CD4-positive, alpha-beta memory T cell (primary cell): Measurements from ENCODE around the gene SF3B4. TPM values are rescaled to one million over a fixed set of nuclear protein-coding genes. Genes with fewer than 3 reads are reported as not detected.

Experiments used
- CTCF ChIA-PET: fragments of 350-600 bp; sonication (Branson Sonifier 250); formaldehyde crosslinking; loops from one replicate; lab custom pipeline; 2021; ENCODE audit warnings: inconsistent platforms; ENCODE audit not compliant: partially characterized antibody; lab: Charles Lee
- POLR2A ChIA-PET: fragments of 350-600 bp; sonication (Branson Sonifier 250); formaldehyde crosslinking; loops from one replicate; lab custom pipeline; 2021; ENCODE audit not compliant: partially characterized antibody; lab: Charles Lee
- DNase-seq, 5 donors: peaks; one replicate each; pipeline versions ENCODE4 v3.0.0 to v3.0.0-alpha.2; 2020 to 2022; ENCODE audit warnings: mixed read lengths in 1 of 5
- H3K27ac ChIP-seq: one replicate; pipeline ENCODE4 v1.7.0; 2013; ENCODE audit warnings: low read depth, low read length
- H3K27me3 ChIP-seq: 2 replicates; pipeline ENCODE4 v1.7.0; 2013; ENCODE audit warnings: mild to moderate bottlenecking, low read length, moderate library complexity; ENCODE audit not compliant: insufficient read depth
- H3K36me3 ChIP-seq: 2 replicates; pipeline ENCODE4 v1.7.0; 2013; ENCODE audit warnings: mild to moderate bottlenecking, low read length, moderate library complexity; ENCODE audit not compliant: insufficient read depth
- H3K4me1 ChIP-seq: 2 replicates; pipeline ENCODE4 v1.7.0; 2013; ENCODE audit warnings: mild to moderate bottlenecking, low read length, moderate library complexity; ENCODE audit not compliant: insufficient read depth
- H3K4me3 ChIP-seq, 2 donors: one replicate each; pipeline ENCODE4 v1.7.0; 2013; ENCODE audit warnings: low read length in 2 of 2, mild to moderate bottlenecking in 1 of 2
- H3K9me3 ChIP-seq, 2 donors: one replicate each; pipeline ENCODE4 v1.7.0; 2013; ENCODE audit warnings: low read length in 2 of 2, control low read depth in 1 of 2; ENCODE audit not compliant: control insufficient read depth in 1 of 2
- H3K27ac Mint-ChIP-seq, 7 donors: one replicate each; pipeline ENCODE4 v1.8.0; 2020 to 2021; ENCODE audit warnings: mixed read lengths in 7 of 7, mild to moderate bottlenecking in 6 of 7, inconsistent platforms in 3 of 7, moderate library complexity in 3 of 7
- H3K27me3 Mint-ChIP-seq, 2 donors: one replicate each; pipeline ENCODE4 v1.8.0; 2020 to 2021; ENCODE audit warnings: mixed read lengths in 2 of 2
- H3K36me3 Mint-ChIP-seq, 2 donors: one replicate each; pipeline ENCODE4 v1.8.0; 2020 to 2021; ENCODE audit warnings: mixed read lengths in 2 of 2, inconsistent platforms in 1 of 2, mild to moderate bottlenecking in 1 of 2
- H3K4me1 Mint-ChIP-seq, 4 donors: one replicate each; pipeline ENCODE4 v1.8.0; 2020 to 2021; ENCODE audit warnings: mixed read lengths in 4 of 4, mild to moderate bottlenecking in 1 of 4
- H3K4me3 Mint-ChIP-seq, 8 donors: one replicate each; pipeline ENCODE4 v1.8.0; 2020 to 2021; ENCODE audit warnings: mixed read lengths in 8 of 8, mild to moderate bottlenecking in 7 of 8, moderate library complexity in 6 of 8, inconsistent platforms in 3 of 8
- H3K9me3 Mint-ChIP-seq, 8 donors: one replicate each; pipeline ENCODE4 v1.8.0; 2020 to 2021; ENCODE audit warnings: mixed read lengths in 8 of 8, mild to moderate bottlenecking in 5 of 8, inconsistent platforms in 3 of 8, moderate library complexity in 1 of 8
- intact Hi-C: fragments of 100-400 bp; cut with micrococcal nuclease; formaldehyde crosslinking; loops from one replicate; pipeline ENCODE4 v1.15.1; 2023
- polyA plus RNA-seq, 2 donors: library from polyadenylated mRNA; unstranded; fragments of 300-500 nt; fragmentation: Illumina TruSeq; gene quantifications; one replicate each; pipeline ENCODE4 v1.2.3, GENCODE V29; 2021
- total RNA-seq, 2 experiments: library from RNA; stranded (reverse); gene quantifications; one replicate each; pipeline ENCODE4 v1.2.3, GENCODE V29; 2021

The SF3B4 gene
- total and polyA plus RNA-seq, 4 experiments from 2014 or later: 47.7 to 112 (median 65.5) TPM

DNA sequence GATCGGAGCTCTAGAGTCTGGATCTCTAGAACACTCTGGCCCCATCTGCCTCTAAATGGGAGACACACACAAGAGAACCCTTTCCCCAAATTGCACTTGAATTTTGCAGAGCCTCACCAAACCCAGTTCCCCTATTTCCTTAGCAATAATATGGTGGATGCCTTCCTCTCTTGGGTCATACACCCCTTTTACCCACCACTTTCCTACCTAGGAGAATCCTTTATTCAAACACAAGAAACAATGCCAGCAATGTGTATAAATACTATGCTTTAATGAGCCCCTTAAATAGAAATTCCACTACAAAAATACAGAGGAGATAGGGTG lies 760 bp upstream of the SF3B4 start:
- no peak for DNase-seq
- H3K27ac Mint-ChIP-seq: peak overlapping the region; percentile 95 to 98 (median 97)
- H3K36me3 ChIP-seq: peaks cover 30% of the 10 kb centered on the region
- H3K27ac ChIP-seq: peak overlapping the region; percentile 87
- peak overlapping the region; percentile 80 to 86 for H3K4me3 ChIP-seq
- POLR2A ChIA-PET: interaction anchor here (0.8 to 6.6 kb wide), 26 partner anchors 10 to 701 kb away, joined by 3 to 176 read pairs (median 5); partner anchors contain the start of genes APH1A, BOLA1, ENSA and OTUD7B
- peaks cover 26 to 53% (median 40%) of the 10 kb centered on the region in 4 donors for H3K4me1 Mint-ChIP-seq
- peaks cover 40% of the 10 kb centered on the region for H3K4me1 ChIP-seq
- peaks cover 28 to 39% of the 10 kb centered on the region in 2 donors for H3K36me3 Mint-ChIP-seq
- no peaks in the 10 kb centered on the region for H3K9me3 Mint-ChIP-seq
- no peaks in the 10 kb centered on the region for H3K9me3 ChIP-seq
- CTCF ChIA-PET: interaction anchor here (1.0 to 2.2 kb wide), 4 partner anchors 34 to 258 kb away, joined by 3 to 13 read pairs (median 6); a partner anchor contains a TSS
- intact Hi-C loops: no loop called here
- H3K4me3 Mint-ChIP-seq: peak overlapping the region; percentile 90 to 98 (median 96)
- peaks cover 3% of the 10 kb centered on the region in 2 donors for H3K27me3 Mint-ChIP-seq
- H3K27me3 ChIP-seq: no peaks in the 10 kb centered on the region

DNA sequence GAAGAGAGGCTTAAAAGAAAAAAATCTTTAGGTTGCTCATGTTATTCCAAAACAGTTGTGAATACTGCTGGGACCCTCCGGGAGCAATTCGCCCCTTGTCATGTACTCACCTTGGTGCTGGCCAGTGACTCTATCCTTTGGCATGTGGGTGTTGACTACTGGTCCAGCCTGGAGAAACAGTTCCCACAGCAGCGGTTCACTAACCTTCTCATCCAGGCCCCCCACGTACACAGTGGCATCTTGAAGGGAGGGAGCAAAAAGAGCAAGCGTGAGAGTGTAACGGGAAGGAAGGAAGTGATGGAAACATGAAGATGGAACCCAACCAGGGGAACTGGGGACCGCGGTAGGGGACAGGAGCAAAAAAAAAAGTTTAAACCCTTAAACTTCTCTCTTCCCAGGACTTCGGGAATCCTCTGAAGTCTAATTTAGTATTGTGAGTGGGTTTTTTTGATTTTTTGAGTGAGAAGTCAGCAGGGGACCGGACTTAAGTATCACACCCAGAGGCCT lies 494 bp downstream of the SF3B4 start:
- H3K4me1 ChIP-seq: peaks cover 40% of the 10 kb centered on the region
- peak overlapping the region; percentile 87 for H3K27ac ChIP-seq
- peaks cover 40% of the 10 kb centered on the region for H3K36me3 ChIP-seq
- peaks cover 28 to 53% (median 41%) of the 10 kb centered on the region in 4 donors for H3K4me1 Mint-ChIP-seq
- H3K36me3 Mint-ChIP-seq: peaks cover 37 to 50% of the 10 kb centered on the region in 2 donors
- H3K27me3 ChIP-seq: no peaks in the 10 kb centered on the region
- no peaks in the 10 kb centered on the region for H3K9me3 Mint-ChIP-seq
- no peak for DNase-seq
- peak overlapping the region; percentile 95 to 98 (median 97) for H3K27ac Mint-ChIP-seq
- peak overlapping the region; percentile 80 to 86 for H3K4me3 ChIP-seq
- ChIA-PET CTCF (no interaction called here), POLR2A (interaction anchor here (2.2 to 6.6 kb wide), 2 partner anchors 11 to 39 kb away, joined by 8 to 176 read pairs; a partner anchor contains a TSS)
- intact Hi-C loops: loop anchor here (1.0 kb wide), 3 partner anchors 12 to 40 kb away; partner anchors contain the start of gene BOLA1
- H3K27me3 Mint-ChIP-seq: peaks cover under 1 to 3% of the 10 kb centered on the region in 2 donors
- H3K9me3 ChIP-seq: no peaks in the 10 kb centered on the region
- H3K4me3 Mint-ChIP-seq: peak overlapping the region; percentile 90 to 98 (median 96)

DNA sequence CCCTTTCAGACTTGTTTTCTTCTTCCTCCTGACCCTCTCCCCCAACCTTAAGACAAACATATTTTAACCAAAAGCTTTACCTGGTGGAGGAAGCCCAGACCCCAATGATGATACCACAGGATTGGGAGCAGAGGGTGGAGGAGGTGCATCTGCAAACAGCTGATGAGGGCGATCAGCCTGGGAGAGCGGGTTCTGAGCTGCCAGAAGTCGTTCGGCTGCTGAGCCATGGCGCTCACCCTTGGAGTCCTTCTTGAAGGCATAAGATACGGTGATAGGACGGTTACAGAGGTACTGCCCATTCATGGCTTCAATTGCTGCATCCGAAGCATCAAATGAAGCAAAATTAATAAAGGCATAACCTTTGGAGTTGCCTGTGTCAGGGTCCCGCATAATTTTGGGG lies 1.3 kb downstream of the SF3B4 start:
- H3K4me3 ChIP-seq: peak overlapping the region in 1 of 2 donors; percentile 86
- CTCF ChIA-PET: no interaction called here

DNA sequence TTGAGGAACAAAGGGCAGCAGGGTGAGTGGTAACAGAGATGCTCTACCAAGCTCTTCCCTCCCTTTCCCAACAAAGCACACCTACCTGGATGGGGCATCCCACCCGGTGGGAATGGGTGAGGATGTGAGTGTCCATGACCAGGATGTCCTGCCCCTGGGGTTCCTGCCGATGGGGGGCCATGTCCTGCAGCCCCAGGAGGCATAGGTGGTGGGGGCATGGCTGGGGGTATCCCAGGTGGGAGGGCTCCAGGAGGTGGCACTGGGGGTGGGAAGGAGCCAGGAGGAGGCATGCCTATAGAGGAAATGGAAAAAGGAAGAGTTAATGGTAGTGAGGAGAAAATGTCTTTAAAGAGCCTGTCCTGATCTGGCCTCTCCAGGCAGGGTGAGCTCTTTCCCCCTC lies 1.9 kb downstream of the SF3B4 start:
- Histone ChIP-seq H3K27me3 (no peaks in the 10 kb centered on the region), H3K9me3 (no peaks in the 10 kb centered on the region), H3K4me3 (no peak overlapping the region), H3K36me3 (peaks cover 40% of the 10 kb centered on the region), H3K27ac (no peak overlapping the region), H3K4me1 (peaks cover 40% of the 10 kb centered on the region)
- Mint-ChIP-seq H3K27me3 (no peaks in the 10 kb centered on the region), H3K4me3 (peak overlapping the region; percentile 74 to 98 (median 78)), H3K9me3 (no peaks in the 10 kb centered on the region), H3K36me3 (peaks cover 44 to 56% of the 10 kb centered on the region in 2 donors), H3K4me1 (peaks cover 28 to 53% (median 41%) of the 10 kb centered on the region in 4 donors), H3K27ac (peak overlapping the region in 6 of 7 donors; percentile 19 to 97 (median 58))
- intact Hi-C loops: no loop called here
- no peak for DNase-seq
- ChIA-PET POLR2A (interaction anchor here (2.2 to 2.3 kb wide), 2 partner anchors 9 to 38 kb away, joined by 8 to 25 read pairs; a partner anchor contains a TSS), CTCF (no interaction called here)

More for the DNA sequence above, 1.3 kb downstream of the SF3B4 start:
- H3K36me3 Mint-ChIP-seq: peaks cover 44 to 56% of the 10 kb centered on the region in 2 donors
- peaks cover 0 to under 1% of the 10 kb centered on the region in 2 donors for H3K27me3 Mint-ChIP-seq
- H3K9me3 ChIP-seq: no peaks in the 10 kb centered on the region
- H3K4me1 Mint-ChIP-seq: peaks cover 28 to 53% (median 41%) of the 10 kb centered on the region in 4 donors
- H3K36me3 ChIP-seq: peaks cover 40% of the 10 kb centered on the region
- POLR2A ChIA-PET: interaction anchor here (0.5 to 2.3 kb wide), 3 partner anchors 10 to 374 kb away, joined by 4 to 25 read pairs (median 8); a partner anchor contains a TSS
- DNase-seq: no peak
- H3K27ac ChIP-seq: no peak overlapping the region
- no peaks in the 10 kb centered on the region for H3K9me3 Mint-ChIP-seq
- peaks cover 40% of the 10 kb centered on the region for H3K4me1 ChIP-seq
- H3K27ac Mint-ChIP-seq: peak overlapping the region in 5 of 7 donors; percentile 19 to 97 (median 57)
- H3K27me3 ChIP-seq: no peaks in the 10 kb centered on the region
- intact Hi-C loops: no loop called here
- H3K4me3 Mint-ChIP-seq: peak overlapping the region; percentile 50 to 98 (median 84)

DNA sequence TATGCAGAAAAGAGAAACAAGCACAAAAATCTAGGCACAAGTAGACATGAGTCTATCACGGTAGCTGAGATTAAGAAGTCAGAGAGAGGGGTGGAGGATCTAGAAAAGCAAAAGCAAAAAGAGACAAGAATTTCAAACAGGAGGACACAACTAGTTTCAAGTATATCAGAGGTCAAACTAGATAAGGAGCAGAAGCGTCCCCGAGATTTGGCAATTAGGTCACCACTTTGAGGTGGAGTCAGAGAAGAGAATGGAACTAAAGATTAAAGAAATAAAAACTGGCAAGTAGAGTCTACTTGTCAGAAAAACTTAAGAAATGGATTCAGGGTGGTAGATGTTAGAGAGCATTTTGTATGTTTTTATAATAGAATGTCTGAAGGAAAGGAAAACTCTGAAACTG lies 2.3 kb downstream of the SF3B4 start:
- H3K27ac Mint-ChIP-seq: peak overlapping the region; percentile 2 to 97 (median 60)
- ChIA-PET POLR2A (interaction anchor here (2.2 to 2.3 kb wide), 2 partner anchors 9 to 38 kb away, joined by 8 to 25 read pairs; a partner anchor contains a TSS), CTCF (interaction anchor here (0.6 kb wide), 1 partner anchor 1172 kb away, joined by 3 read pairs; no protein-coding TSS in a partner anchor)
- peak overlapping the region; percentile 61 to 98 (median 75) for H3K4me3 Mint-ChIP-seq
- intact Hi-C loops: no loop called here
- H3K4me1 ChIP-seq: peaks cover 40% of the 10 kb centered on the region
- no peak for DNase-seq
- no peaks in the 10 kb centered on the region for H3K27me3 ChIP-seq
- no peaks in the 10 kb centered on the region for H3K9me3 ChIP-seq
- no peak overlapping the region for H3K4me3 ChIP-seq
- peaks cover 28 to 53% (median 41%) of the 10 kb centered on the region in 4 donors for H3K4me1 Mint-ChIP-seq
- no peaks in the 10 kb centered on the region for H3K9me3 Mint-ChIP-seq
- peaks cover 44 to 58% of the 10 kb centered on the region in 2 donors for H3K36me3 Mint-ChIP-seq
- no peak overlapping the region for H3K27ac ChIP-seq
- H3K36me3 ChIP-seq: peaks cover 40% of the 10 kb centered on the region
- H3K27me3 Mint-ChIP-seq: no peaks in the 10 kb centered on the region

DNA sequence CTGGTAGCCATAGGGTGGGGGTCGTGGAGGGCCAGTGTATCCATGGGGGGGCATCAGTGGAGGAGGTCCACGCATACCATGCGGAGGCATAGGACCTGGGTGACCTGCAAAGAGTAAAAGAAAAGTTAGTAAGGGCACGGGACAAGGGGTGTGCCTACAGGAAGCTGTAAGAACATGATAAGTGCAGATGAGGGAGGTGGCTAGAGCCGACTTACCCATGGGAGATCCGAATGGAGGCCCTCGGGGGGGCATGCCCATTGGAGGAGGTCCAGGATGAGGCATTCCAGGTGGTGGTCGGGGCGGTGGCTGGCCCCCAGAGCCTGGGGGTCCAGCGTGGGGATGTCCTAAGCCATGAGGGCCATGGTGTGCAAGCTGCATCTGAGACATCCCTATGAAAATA lies 4.0 kb downstream of the SF3B4 start:
- Histone ChIP-seq H3K4me3 (no peak overlapping the region), H3K9me3 (no peaks in the 10 kb centered on the region), H3K36me3 (peaks cover 40% of the 10 kb centered on the region), H3K27ac (no peak overlapping the region), H3K4me1 (peaks cover 35% of the 10 kb centered on the region), H3K27me3 (no peaks in the 10 kb centered on the region)
- POLR2A ChIA-PET: interaction anchor here (1.6 kb wide), 1 partner anchor 36 kb away, joined by 15 read pairs; a partner anchor contains a TSS
- CTCF ChIA-PET: no interaction called here
- Mint-ChIP-seq H3K27ac (no peak overlapping the region), H3K4me1 (peaks cover 27 to 53% (median 39%) of the 10 kb centered on the region in 4 donors), H3K27me3 (no peaks in the 10 kb centered on the region), H3K4me3 (peak overlapping the region in 1 of 8 donors; percentile 39), H3K9me3 (no peaks in the 10 kb centered on the region), H3K36me3 (peaks cover 44 to 58% of the 10 kb centered on the region in 2 donors)
- intact Hi-C loops: no loop called here
- no peak for DNase-seq

DNA sequence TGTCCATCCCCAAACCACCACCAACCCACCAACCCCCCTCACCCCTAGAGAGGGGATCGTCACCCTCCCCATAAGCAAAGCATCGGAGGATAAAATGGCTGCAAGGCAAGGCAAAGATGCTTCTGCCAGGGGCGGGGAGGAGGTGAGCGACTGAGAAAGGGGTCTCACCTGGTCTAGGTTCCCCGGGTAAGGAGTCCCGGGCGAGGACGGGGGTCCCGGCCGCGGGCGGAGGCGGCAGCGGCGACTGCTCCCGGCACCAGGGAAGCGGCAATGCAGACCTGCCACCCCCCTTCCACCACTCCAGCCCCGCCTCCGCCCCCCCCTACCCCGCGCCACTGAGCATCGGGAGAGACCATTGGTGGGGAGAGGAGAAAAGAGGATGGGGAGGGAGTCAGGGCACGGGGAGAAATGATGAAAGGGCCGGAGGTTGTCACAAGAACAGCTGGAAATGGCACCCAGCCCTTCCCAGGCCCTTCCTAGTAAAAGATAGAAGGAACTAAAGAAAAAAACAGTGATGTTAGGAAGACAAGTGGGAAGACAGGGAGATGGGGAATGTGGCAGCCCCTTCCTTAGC lies 9.9 kb downstream of the SF3B4 start, which contains the start of gene SV2A:
Gene SV2A (minus strand): TSS at position 274 of the 574 bp plus-strand sequence. CDS start 4,004 bp downstream, outside the sequence.
- Mint-ChIP-seq H3K9me3 (peaks cover 0 to 3% (median 0%) of the 10 kb centered on the region in 8 donors), H3K27ac (peak within 1 kb of the TSS in 5 of 7 donors; percentile 75 to 93 (median 85)), H3K4me3 (peak within 1 kb of the TSS; percentile 85 to 94 (median 90)), H3K27me3 (no peaks in the 10 kb centered on the region), H3K36me3 (peaks cover 11 to 12% of the 10 kb centered on the region in 2 donors), H3K4me1 (peaks cover 17 to 49% (median 29%) of the 10 kb centered on the region in 4 donors)
- no peaks in the 10 kb centered on the region for H3K27me3 ChIP-seq
- peaks cover 3% of the 10 kb centered on the region for H3K36me3 ChIP-seq
- CTCF ChIA-PET: no interaction called here
- H3K4me1 ChIP-seq: peaks cover 25% of the 10 kb centered on the region
- POLR2A ChIA-PET: interaction anchor here (0.6 to 2.7 kb wide), 3 partner anchors 10 to 30 kb away, joined by 3 to 8 read pairs (median 6); partner anchors contain the start of gene BOLA1
- H3K4me3 ChIP-seq: peak within 1 kb of the TSS; percentile 52 to 59
- peak; percentile 31 to 53 (median 35) for DNase-seq
- no peaks in the 10 kb centered on the region for H3K9me3 ChIP-seq
- peak within 1 kb of the TSS; percentile 29 for H3K27ac ChIP-seq
- intact Hi-C loops: no loop called here
